Measurements from ENCODE around the gene VILL.
"Not testable (repeated sequence)": the region's sequence is repeated elsewhere in the genome, so short reads cannot be mapped to it uniquely, and the experiment has no call there.

Gene VILL

DNA sequence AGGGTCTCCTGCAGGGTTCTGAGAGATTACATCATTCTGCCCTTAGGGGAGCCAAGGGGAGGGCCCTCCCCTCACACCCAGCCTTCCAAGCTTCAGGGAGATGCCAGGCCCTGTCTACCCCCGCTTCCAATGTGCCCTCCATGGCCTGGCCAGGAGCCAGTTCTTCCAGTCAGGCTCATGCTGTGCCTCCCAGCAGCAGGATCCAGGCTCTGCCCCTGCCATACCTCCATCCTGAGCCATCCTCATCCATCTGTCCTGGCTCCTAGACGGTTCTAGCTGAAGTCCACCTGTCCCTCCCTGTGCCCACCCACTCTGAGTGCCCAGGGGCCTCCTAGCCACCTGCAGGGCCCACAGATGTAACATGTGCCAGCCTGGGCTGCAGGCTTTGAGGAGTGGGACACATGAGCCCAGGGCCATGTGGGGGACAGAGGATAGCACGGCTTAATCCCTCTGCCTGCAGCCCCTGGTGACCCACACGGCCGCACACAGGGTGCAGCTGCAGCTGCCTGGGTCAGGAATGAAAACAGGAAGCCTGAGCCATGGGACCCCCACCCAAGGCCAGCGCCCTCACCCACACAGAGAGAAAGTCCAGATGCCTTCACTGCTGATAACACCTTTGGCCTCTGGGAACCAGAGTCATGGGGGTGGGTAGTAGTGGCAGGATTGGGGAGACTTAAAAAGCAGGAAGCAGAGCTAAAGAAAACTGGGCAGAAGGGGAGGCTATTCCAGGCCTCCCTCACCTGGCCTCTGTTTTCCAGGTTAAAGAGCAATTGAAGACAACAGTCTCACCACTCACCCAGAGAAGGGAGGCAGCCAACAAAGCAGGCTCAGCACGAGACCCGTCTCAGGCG lies 27.1 kb downstream of the VILL start:
- DNase-seq (ENCODE audit: low read depth in 2 of 2), result no peak

DNA sequence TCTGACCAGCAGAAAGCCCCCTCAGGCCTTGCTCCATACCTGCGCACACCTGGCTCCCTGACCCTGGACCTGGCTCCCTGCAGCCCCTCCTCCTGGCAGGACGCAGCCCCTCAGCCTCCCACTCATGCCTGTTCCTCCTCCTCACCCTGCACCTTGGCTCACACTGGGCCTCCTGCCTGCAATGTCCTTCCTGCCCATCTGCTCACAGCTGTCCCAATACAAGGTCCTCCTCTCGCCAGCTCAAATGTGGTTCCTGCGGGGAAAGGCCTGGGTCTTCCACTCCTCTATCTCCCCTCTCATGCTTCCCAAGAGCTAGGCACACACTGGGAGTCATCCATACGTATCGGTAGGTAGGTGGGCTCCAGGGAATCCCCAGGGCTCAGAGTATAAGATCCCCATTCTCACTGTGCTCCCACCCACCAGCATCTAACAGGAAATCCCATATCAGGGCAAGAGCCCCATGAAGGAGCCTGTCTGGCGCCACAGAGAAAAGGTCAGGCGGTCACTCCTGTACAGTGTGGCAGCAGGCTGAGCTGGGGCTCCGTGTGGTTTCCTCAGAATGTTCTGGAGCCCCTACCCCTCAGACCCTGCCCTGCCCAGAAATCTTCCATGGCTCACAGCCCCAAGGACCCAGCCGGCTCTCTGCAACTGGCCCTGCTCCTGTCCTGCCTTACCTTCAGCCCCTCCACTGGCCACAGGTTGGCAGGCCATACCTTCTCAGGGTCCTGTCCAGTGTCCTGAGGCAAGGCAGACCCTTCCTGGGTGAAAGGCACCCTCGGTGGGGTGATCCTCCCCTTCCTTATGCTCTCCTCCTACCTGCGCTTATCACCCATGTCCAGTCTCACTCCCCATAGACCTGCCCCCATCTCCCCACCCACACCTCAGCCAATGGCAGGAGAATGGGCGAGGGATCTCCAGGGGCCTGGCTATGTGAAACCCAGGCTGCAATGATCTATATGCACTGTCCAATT lies 28.0 kb downstream of the VILL start:
- DNase-seq (ENCODE audit: low read depth in 2 of 2), result no peak

DNA sequence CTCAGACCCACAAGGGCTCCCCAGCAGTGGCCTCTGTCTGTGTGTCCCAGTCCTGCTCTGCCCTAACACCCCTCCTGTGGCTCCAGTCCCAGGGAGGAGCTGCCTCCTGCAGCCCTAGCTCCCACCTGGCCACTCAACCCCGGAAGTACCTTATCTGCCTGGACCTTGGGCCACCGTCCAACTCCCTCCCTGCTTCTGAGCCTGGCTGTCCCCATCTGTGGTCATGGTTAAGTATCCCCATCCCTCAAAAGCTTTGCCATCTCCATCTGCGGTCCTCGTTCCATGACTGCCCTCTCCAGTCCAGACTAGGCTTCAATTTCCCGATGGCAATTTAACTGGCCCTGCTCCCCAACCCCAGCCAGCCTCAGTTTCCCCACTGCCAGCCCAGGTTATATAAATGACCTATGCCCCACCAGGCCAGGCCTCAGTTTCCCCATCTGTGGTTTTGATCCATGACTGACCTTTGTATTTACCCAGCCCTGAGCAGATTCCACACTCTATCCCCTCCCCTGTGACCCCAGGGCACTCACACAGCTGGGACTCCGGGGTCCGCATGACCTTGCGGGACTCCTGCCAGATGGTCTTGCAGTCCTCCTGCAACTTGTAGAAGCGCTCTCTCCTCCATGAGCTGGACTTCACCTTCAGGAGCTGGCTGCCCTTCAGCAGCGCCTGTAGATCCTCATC lies 29.2 kb downstream of the VILL start:
- DNase-seq (ENCODE audit: low read depth in 2 of 2), result no peak

DNA sequence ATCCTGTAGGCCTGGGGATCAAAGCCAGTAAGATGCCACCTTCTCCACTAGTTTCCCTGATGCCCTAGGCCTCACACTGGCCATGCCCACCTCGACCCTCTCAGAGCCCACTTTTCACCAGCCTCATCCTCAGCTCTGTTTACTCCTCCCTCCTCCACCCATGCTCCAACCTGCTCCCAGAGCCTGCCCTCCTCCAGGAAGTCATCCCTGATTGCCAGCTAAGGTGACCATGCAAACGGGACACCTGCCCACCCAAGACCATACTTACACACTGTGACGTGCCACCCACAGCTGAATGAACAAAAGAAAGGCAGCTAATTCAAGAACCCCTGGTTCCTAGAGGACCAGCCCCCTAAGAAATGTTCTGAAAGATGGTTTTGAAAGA lies 29.7 kb downstream of the VILL start:
- DNase-seq (ENCODE audit: low read depth in 2 of 2), result no peak

DNA sequence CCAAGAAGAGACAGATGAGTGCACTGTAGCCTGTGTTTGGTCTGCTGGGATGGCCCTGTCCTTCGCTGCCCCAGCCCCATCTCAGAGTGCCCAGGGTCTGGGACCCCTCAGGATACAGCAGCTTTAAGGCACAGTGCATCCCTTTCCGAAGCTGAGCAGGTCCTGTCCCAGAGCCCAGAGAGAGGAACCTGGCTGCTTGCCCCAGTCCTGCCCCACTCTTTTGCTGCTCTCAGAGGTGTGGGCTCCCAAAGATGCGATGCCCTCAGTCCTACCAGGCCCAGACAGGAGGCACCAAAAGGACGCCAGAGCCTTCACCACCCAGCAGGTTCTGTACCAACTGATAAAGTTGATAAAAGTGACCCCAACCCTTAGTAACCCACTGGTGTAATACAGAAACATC lies 30.6 kb downstream of the VILL start:
- no peak for DNase-seq (ENCODE audit: low read depth in 2 of 2)

DNA sequence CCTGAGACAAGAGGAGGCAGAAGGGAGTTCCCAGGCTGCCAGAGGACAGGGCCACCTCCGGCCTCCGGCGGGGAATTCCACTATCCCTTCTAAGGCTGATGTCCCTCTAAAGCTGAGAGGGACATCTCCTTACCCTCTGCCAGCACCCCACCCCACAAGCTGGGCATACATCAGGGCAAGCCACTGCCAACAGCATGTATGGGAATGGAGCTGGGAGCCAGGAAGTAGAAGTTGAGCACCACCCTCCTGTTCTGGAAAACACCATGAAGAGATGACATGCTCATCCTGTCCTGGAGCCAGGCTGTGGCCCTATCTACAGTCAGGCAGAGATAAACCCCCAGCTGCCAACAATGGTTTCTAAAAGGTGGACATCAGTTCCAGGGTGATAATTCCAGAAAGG lies 31.7 kb downstream of the VILL start:
- DNase-seq (ENCODE audit: low read depth in 2 of 2), result no peak

DNA sequence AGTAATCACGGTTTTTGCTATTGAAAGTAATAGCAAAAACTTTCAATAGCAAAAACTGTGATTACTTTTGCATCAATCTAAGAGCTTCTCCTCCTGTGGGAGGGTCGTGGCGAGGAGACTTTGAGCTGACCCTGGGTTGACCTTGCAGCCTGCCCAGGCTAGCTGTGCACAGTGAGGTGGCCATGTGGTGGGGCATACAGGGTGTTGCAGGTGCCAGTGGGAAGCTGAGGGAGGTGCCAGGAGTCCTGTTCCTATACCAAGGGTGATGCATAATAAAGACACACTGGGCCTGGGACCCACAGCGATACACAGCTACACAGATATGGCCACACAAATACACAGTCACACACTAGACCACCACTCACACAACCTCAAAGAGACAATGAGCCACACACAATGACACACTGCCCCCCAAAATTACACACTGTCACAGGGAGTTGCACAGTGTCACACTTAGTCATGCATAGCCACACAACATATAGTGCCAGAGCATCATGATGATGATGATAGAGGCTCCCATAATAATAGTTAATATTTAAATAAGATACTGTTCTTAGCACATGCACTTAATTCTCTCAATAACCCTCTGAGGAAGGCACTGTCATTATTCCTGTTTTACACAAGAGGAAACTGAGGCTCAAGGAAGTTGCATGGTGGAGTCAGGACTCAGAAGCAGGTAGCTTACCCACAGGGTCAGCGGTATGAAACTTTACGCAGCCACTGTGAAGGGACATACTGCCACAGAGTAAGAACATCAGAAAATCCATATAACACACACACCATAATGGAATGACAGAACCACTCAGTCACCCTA lies 32.5 kb downstream of the VILL start:
- DNase-seq (ENCODE audit: low read depth in 2 of 2), result no peak

DNA sequence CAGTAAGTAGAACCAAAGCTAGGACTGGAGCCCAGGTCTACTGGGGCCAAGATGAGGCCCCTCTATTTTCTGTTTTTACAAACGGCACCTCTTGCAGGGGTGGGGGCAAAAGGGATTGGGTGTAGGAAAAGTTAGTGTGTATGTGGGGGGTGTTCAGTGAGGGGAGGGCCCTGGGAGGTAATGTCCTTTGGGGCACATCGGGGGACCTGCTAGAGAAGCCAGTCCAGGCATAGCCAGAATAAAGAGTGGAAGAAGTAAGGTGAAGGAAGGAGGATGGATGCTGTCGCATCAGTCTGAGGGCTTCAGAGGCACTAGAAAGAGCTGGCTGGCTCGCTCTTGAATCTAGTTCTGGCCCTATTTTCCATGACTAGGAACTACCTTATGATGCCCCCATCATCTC lies 36.3 kb downstream of the VILL start:
- DNase-seq (ENCODE audit: low read depth in 2 of 2), result no peak

DNA sequence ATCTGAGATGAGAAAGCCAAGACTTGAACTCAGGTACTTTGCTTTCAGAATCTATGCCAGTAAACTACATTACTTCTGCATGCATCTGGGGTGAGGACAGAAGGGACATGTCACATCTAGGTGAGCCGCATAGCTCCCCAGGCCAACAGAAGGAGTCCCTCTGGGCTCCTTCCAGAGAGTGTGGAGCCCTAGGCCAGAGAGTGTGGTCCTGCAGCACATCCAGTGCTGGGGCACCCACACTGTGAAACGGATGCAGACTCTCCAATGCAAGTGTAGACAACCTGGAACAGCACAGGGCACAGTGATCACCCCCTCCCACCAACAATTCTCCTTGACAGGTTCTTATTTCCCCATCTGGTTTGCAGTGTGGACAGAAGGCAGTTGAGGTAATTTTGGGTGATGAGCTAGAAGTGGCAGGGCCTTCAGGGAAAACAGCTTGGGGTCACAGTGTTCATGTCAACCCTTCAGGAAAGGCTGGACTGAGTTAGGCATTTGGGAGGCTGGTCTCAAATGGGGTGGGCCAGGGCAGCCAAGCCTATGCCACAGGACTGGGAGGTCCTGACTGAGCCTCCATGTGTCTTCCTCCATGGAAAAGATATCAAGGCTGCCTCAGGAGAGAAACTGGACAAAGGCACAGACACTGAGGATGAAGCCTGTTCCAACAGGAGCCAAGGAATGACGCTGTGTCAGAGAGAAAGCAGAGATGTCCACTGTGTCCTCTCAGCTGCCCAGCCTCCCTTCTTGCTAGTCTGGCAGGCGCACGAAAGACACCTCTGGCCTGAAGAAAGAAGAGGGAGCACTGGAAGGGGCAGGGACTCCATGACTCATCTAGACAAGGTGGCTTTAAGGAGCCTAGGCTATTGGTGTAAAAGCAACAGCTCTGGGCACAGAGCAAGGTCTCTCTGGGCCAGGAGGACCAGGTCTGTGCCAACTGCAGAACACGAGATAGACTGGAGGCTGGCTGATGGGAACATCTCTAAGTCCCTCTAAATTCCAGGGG lies 37.2 kb downstream of the VILL start:
- no peak for DNase-seq (ENCODE audit: low read depth in 2 of 2)

DNA sequence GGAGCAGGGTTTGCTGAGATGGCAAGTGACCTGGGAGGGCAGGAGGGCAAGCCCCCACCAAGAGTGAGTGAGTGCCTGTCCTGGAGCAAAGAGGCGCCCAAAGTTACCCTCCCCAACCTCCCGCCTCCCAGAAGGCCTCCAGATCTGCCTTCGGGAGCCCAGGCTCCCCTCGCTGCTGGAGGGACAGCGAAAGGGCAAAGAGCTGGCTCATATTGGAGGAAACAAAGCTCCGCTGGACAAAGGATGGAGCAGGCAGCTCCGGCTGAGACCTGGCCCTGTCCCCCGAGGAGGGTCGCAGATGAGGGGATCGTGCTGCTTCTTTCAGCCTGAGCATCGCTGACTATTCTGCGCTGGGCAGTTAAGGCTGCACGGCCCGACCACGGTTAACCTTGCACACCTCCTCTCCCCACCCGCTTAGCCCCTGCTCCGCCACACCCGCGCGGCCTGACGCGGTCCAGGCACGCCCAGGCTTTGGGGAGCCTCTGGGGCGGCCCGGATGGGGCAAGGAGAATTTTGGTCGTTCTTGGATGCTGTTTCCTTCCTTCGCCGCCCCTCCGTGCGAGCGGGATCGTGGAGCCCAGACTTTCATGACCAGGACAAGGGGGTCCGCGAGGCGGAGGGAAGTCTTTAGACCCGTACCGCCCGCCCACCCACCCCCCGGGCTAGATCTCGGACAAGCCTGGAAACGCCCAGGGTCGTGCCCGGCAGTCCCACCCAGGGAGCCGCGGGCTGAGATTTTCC lies 38.2 kb downstream of the VILL start:
- no peak for DNase-seq (ENCODE audit: low read depth in 2 of 2)

DNA sequence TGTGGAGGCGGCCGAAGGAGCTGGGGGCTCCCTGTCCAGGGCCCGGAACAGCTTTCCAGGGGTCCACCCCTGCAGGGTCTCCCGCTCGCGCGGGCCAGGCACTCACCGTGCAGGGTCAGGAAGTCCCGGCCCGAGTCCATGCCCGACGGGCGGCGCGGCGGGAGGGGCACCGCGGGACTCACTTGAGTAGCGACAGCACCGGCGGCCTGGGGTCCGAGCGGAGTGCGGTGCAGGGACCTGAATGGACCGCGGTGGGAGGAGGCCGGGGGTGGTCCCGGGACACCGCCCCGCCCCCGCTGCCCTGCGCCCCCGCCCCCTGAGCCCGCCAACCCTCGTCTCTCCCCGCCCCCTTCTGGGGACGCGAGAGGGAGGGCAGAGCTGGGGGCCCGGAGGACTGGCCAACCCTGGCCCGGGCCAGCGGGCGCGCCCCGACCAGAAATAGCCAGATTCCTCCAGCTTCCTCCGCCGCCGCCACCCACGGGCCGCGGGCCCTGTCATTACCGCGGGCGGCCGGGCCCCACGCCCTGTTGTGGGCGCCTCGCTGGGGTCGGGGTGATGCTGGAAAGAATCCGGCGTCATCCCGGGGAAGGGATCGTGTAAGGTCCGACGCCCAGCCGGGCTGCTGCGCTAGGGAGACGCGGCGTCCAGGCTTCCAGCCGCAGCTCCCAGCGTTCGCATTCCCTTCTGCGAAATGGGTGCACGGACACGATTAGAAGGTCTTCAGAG lies 39.0 kb downstream of the VILL start, which contains the start of gene PLCD1:
Gene PLCD1 (minus strand): TSS at position 243 of the 726 bp plus-strand sequence. CDS start 103 bp downstream, at position 140.
- DNase-seq (ENCODE audit: low read depth in 2 of 2), result peak in 1 of 2 donors; percentile 14

DNA sequence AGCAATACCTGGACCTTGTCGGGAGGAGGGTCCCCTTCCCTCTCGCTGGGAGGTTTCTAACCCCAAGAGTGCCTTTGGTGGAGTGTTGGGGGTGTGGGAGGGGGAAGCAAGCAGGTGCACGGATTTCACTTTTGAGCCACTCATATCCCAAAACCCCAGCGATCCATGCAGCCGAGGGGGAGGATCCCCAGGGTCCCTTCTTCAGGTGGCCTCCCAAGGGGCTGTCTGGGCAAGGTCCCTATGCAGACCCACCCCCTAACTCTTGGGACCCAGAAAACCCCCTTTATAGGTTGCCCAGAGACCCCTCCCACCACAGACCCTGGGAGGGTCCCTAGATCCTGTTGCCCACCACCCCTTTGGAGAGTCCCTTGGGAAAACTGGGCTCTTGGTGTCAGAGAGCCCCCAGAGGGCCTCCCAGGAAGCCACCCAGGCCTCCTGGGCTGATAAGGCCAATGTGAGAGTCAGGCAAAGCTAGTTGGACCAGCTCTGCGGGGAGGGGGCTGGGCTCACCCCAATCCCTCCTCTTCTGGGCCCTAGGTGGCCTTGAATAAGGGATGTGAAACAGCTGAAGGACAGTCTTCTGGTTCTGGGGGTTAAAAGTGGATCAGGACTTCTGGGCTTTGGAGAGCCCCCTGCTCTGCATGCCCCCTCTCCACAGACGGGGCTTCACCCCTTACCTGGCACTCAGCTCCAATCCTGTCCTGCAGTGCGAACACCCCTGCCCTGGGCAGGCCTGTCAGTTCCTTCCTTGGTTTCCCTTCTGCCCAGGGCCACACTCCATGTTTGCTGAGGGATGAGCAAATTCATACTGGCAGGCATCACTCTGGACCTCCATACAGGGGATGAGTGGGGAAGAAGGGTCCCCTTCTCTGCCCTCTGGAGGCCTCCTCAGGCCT lies 39.8 kb downstream of the VILL start:
- no peak for DNase-seq (ENCODE audit: low read depth in 2 of 2)

DNA sequence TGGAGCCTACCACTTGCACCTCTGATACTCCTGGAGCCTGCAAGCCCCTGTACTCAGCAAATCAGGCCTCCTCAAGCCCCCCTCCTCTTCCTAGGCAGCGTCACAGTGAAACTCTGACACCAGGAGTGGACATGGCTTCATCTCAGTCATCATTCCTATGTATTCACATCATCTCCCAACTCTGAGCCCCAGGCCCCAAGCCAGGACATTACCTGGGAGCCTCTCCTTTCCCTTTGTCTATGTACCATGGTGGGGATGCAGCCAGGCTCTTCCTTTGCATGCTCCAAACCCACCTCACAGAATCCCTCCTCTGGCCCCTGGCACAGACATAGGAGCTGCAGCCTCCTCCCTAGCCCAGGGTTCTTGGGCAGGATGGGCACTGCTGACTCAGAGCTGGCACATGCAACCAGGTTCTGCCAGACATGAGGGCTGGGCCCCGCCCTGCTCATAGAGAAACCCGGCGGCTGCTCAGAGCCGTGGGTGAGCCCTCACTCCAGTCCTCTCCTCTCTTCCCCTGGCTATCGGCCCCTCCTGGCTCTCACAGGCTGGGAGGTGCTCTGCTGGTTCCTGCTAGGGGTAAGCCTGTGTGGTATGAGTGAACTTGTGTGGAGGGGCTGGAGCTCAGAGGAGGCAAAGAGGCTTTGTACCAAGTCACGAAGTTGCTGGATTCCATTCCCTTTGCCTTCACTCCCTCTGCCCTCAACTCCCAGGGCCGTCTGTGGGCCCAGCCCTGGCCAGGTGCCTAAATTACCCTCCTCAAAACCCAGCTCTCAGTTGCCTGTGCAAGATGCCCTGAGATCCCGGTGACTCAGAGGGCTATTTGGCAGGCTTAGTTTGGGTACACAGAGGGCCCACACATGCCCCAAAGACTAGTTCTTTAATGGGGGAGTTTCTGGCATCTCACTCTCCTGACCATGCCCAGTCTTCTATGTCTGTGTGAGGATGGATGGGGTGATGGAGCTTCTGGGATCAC lies 40.7 kb downstream of the VILL start:
- DNase-seq (ENCODE audit: low read depth in 2 of 2), result peak in 1 of 2 donors; percentile 35

DNA sequence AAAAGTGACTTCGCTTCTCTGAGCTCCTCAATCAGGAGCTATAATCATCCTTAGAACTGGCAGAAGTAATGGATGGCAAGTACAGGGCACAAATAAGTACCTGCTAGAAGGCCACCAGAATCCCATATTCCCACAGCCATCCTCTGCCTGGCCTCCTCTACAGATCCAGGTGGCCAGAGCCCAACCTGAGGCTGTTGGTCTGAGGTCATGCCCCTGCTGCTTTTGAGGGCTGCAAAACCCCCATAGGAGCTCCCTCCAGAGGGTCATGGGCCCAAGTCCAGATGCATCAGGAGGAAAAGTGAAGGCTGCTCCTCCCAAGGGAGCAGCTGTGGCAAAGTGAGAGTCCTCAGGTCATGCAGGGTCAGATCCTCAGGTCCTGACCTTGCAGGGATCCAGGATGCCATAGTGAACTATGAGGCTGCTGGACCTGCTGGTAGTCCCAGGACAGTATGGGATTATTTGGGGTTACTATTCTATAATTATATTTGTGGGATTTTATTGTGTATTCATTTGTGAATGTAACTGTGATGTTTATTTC lies 41.8 kb downstream of the VILL start:
- no peak for DNase-seq (ENCODE audit: low read depth in 2 of 2)

DNA sequence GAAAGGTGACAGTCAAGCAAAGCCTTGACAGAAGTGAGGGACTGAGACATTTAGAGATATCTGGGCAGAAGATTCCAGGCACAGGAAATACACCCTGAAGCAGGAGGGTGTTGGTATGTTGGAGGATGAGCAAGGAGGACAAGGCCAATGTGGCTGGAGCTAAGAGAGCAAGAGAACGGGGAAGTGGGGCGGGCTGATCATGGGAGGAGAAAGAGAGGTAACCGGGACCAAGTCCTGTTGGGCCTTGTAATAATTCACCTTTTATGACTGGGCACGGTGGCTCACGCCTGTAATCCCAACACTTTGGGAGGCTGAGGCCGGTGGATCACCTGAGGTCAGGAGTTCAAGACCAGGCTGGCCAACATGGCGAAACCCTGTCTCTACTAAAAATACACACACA lies 43.0 kb downstream of the VILL start:
- not testable (repeated sequence) for DNase-seq (ENCODE audit: low read depth in 2 of 2)

DNA sequence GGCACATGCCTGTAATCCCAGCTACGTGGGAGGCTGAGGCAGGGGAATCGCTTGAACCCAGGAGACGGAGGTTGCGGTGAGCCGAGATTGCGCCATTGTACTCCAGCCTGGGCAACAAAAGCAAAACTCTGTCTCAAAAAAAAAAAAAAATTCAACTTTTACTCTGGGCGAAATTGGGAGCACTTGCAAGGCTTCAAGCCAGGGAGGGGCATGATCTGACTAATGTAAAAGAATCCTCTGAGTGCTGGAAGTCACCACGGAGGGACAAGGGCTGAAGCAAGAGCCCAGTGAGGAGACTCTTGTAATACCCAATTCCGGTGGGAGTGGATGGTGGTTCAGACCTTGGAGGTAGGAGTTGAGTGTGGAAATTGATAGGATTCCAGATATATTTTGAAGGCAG lies 43.7 kb downstream of the VILL start:
- not testable (repeated sequence) for DNase-seq (ENCODE audit: low read depth in 2 of 2)
